Measurements from ENCODE around the gene COX7B. TPM values are rescaled to one million over a fixed set of nuclear protein-coding genes. Genes with fewer than 3 reads are reported as not detected.

COX7B gene
- total RNA-seq, result 127 and 140 TPM in 2 replicates

DNA sequence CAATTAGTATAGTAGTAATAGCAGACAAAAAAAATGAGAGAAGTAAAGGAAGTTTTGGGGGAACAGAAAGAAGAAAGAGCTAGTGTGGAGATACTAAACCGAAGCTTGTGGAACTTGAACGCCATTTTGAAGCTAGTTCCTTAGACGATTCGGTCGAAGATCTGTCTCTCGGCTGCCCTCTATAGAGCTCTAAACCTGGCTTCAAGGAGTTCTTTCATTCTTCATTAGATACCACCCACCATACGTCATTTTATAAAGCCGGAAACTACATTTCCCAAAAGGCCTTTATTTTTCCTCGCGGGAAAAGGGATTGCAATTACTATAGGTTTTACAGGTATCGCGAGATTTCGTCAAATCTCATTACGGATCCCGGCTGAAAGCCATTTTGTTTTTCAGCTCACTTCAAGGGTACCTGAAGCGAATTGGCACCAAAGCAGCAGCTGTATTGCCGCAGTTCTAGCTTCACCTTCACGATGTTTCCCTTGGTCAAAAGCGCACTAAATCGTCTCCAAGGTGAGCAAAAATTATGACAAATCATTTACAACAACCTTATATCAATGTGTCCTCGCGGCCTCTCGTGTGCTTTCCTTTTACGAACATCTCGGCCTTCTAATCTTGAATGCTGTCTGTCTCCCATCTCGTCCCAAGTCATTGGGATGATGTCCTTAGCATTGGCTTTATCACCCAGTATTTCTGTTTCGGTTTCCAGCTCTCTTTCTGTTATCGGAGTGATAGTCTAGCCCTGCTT, at the start of gene COX7B:
Gene COX7B, plus strand, starts transcription at position 388 of the 748 bp plus-strand sequence. Its CDS starts 86 bp downstream, at position 474.

GRCh38 chrX:77894921-77895886, 4.1 kb upstream of the COX7B start, which contains the start of gene MAGT1:
MAGT1 (minus strand) TSS chrX:77895435; CDS start chrX:77895410, 25 bp downstream.

DNA sequence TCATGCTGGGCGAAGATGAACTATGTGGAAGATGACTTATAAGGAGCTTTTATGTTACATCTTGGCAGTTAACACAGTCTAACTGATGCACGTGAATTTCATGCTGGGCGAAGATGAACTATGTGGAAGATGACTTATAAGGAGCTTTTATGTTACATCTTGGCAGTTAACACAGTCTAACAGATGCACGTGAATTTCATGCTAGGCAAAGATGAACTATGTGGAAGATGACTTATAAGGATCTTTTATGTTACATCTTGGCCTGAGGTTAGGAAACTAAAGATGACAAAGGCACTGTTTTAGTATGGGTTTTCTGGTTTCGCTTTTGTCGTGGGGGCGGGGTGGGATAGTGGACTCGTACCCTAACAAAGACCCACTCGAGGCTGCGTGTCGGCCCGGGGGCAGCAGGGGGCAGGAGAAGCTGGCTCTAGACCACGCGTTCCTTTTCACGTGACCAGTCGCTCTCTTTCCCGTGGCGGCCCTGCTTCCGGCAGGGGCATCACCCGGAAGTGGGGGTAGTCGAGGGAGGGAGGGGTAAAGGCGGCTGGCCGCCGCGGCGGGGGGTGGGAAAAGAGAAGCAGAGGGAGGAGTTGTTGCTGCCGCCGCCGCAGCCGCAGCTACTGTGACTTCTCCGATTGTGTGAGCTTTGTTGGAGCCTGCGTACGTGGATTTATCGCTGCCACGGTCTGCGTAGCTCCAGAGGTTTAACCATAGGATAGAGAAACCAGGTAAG, 11.0 kb downstream of the COX7B start, which contains the start of gene ATP7A:
Gene ATP7A, plus strand, starts transcription at position 586 of the 733 bp plus-strand sequence. CDS start 60,949 bp downstream, outside the sequence.

Small RNA genes within 50 kb of the gene (small RNA-seq; reads per million reads assigned to genes)
- not detected for gene RN7SL460P

Other genes with a start within 250 kb of the COX7B start
- 64.8 and 78.2 TPM in 2 replicates for gene ATRX, start 113.3 kb upstream of the COX7B start, total RNA-seq
- gene MAGT1, start 4.0 kb upstream of the COX7B start, total RNA-seq, result 72.1 and 81.6 TPM in 2 replicates
- gene ATP7A, start 11.2 kb downstream of the COX7B start, total RNA-seq, result 13.8 and 17.2 TPM in 2 replicates
- not detected in 2 replicates for gene PGAM4, start 70.2 kb downstream of the COX7B start, total RNA-seq
- gene PGK1, start 204.8 kb downstream of the COX7B start, total RNA-seq, result 223 and 238 TPM in 2 replicates
- gene TAF9B, start 240.2 kb downstream of the COX7B start, total RNA-seq, result 21.3 and 21.7 TPM in 2 replicates

Data from hair follicle dermal papilla cell (primary cell).